ENCODE measurements around the gene ERCC3.

ERCC3 gene

DNA sequence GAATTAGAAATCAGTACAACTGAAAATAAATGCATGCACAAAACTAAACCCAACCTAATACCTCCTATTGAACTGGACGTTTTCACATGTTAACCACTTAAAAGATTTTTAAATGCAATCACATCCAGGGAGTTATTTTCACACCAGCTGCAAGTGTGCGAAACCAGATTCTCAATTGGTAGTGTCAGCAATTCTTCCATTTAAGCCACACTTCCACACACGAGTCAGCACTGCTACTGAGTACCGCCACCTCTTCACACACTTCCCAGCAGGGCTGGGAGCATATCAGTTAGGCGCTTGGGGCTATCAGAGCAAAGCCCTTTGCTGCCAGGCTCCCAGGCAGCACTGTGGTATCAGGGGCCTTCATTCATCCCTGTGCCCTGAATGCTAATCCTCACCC is 14.2 kb downstream of the ERCC3 start:
- peaks cover 8% of the 10 kb centered on the region for H3K9me3 Mint-ChIP-seq
- no peak overlapping the region for H3K4me3 Mint-ChIP-seq
- TF ChIP-seq, protein P1, sequence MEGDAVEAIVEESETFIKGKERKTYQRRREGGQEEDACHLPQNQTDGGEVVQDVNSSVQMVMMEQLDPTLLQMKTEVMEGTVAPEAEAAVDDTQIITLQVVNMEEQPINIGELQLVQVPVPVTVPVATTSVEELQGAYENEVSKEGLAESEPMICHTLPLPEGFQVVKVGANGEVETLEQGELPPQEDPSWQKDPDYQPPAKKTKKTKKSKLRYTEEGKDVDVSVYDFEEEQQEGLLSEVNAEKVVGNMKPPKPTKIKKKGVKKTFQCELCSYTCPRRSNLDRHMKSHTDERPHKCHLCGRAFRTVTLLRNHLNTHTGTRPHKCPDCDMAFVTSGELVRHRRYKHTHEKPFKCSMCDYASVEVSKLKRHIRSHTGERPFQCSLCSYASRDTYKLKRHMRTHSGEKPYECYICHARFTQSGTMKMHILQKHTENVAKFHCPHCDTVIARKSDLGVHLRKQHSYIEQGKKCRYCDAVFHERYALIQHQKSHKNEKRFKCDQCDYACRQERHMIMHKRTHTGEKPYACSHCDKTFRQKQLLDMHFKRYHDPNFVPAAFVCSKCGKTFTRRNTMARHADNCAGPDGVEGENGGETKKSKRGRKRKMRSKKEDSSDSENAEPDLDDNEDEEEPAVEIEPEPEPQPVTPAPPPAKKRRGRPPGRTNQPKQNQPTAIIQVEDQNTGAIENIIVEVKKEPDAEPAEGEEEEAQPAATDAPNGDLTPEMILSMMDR (IDR thresholded peaks at IDR 0.05; ENCODE audit: unreplicated experiment in 3 of 3) = no peak
- no peaks in the 10 kb centered on the region for H3K4me1 Mint-ChIP-seq
- H3K27ac Mint-ChIP-seq = no peak overlapping the region
- no peaks in the 10 kb centered on the region for H3K27me3 Mint-ChIP-seq (ENCODE audit: low read depth)
- peaks cover 95% of the 10 kb centered on the region for H3K36me3 Mint-ChIP-seq (ENCODE audit: low read depth)

DNA sequence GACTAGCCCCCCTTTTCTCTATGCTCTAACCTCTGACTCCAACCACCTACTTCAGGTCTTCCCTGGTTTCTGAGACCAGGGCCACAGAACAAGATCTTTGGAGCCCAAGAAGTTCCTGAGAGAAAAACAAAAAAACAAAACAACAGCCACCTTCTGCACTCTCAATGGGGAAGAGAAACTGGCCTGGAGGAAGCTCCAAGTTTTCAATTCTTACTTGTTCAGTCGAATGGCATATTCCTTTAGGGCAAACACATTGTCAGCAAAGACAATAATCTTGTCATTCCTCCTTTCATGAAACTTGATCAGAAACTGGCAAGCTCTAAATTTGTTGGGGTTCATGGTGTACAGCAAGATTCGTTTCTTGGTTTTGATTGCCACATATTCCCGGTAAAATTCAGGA is 15.0 kb downstream of the ERCC3 start:
- Mint-ChIP-seq H3K36me3 (ENCODE audit: low read depth) (peaks cover 90% of the 10 kb centered on the region), H3K9me3 (peaks cover 4% of the 10 kb centered on the region)
- TF ChIP-seq, protein P1 (IDR thresholded peaks at IDR 0.05; ENCODE audit: unreplicated experiment in 3 of 3) = no peak

DNA sequence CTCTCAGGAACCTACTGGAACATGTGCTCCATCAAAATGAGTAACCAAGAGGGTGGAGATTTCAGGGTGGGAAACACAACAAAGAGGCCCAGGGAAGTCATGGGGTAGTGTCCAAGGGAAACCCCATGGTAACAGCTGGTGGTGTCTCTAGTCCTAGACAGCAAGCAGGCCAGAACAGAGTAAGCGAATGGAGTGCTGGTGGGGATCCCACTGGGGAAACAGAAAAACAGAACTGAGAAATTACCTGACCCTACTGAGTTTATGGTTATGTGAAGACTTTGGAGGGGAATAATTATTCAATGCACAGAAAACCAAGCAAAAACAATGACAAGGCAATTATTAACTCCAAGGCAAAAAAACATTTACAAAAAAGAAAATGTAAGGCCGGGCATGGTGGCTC is 16.9 kb downstream of the ERCC3 start:
- Mint-ChIP-seq H3K4me1 (no peaks in the 10 kb centered on the region), H3K27ac (no peak overlapping the region), H3K27me3 (ENCODE audit: low read depth) (no peaks in the 10 kb centered on the region), H3K4me3 (no peak overlapping the region), H3K9me3 (no peaks in the 10 kb centered on the region), H3K36me3 (ENCODE audit: low read depth) (peaks cover 89% of the 10 kb centered on the region)
- TF ChIP-seq, protein P1 (IDR thresholded peaks at IDR 0.05; ENCODE audit: unreplicated experiment in 3 of 3) = no peak

More for the DNA sequence above, 15.0 kb downstream of the ERCC3 start:
- Mint-ChIP-seq H3K27me3 (ENCODE audit: low read depth) (no peaks in the 10 kb centered on the region), H3K27ac (no peak overlapping the region), H3K4me3 (no peak overlapping the region), H3K4me1 (no peaks in the 10 kb centered on the region)

DNA sequence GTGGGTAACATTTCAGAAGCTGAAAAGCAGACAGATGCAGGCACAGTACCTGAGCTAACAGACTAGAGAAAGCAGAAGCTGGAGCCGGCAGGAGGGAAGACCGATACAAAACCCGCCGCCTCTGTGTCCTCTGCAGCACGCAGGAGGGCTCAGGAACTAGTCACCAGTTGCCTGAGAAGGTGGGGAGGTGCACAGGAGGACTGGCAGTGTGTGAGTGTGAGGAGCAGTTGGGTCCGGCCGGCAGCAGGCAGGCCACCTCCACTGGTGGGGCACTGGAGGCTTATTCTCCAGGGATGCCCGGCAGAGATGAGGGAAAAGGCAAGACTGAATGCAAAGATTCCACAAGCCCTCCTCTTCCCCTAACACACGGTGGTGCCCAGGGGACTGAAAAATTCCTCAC is 18.2 kb downstream of the ERCC3 start:
- no peak overlapping the region for H3K27ac Mint-ChIP-seq
- H3K4me3 Mint-ChIP-seq = no peak overlapping the region
- H3K9me3 Mint-ChIP-seq = no peaks in the 10 kb centered on the region
- TF ChIP-seq, protein P1 (IDR thresholded peaks at IDR 0.05; ENCODE audit: unreplicated experiment in 3 of 3) = no peak
- H3K27me3 Mint-ChIP-seq (ENCODE audit: low read depth) = no peaks in the 10 kb centered on the region
- no peaks in the 10 kb centered on the region for H3K4me1 Mint-ChIP-seq
- peaks cover 86% of the 10 kb centered on the region for H3K36me3 Mint-ChIP-seq (ENCODE audit: low read depth)

DNA sequence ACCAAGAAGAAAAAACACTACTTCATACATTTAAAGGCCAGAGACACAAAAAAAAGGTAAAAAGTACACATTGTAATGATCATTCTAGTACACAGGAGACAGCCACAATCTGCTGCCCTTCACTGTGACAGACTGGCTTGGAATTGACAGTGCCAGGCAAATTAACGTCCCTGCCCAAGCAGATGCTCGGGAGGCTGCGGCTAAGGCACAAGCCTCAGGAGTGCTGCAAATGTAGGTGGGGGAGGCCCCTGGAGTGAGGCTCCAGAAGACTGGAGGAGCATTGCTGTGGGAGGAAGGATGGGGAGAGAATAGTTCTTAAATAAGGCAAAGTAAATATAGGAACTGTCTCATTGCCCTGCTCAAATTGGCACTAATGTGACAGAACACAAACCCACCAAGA is 18.6 kb downstream of the ERCC3 start:
- H3K4me1 Mint-ChIP-seq = no peaks in the 10 kb centered on the region
- no peaks in the 10 kb centered on the region for H3K27me3 Mint-ChIP-seq (ENCODE audit: low read depth)
- no peak overlapping the region for H3K4me3 Mint-ChIP-seq
- H3K9me3 Mint-ChIP-seq = peaks cover 2% of the 10 kb centered on the region
- H3K27ac Mint-ChIP-seq = no peak overlapping the region
- H3K36me3 Mint-ChIP-seq (ENCODE audit: low read depth) = peaks cover 86% of the 10 kb centered on the region
- TF ChIP-seq, protein P1 (IDR thresholded peaks at IDR 0.05; ENCODE audit: unreplicated experiment in 3 of 3) = no peak

DNA sequence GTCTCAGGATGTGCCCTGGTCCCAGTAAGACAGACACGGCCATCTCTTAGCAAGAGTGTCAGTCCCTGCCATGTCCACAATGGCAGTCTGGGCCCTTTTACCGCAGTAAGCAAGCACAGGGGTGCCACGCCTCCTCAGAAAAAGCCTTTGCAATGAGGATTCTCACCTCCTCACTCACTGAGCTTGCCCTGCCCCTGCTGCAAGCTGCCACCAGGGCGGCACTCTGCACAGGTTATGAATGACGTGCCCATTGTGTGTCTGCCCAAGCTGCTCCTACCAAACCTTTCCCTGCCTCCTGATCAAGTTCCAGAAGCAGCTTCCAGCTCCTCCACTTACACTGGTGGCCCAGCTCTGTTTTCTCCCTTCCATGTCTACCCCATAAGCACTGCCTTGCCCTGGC is 23.3 kb downstream of the ERCC3 start:
- H3K4me1 Mint-ChIP-seq = no peaks in the 10 kb centered on the region
- no peak overlapping the region for H3K27ac Mint-ChIP-seq
- peaks cover 85% of the 10 kb centered on the region for H3K36me3 Mint-ChIP-seq (ENCODE audit: low read depth)
- H3K9me3 Mint-ChIP-seq = peaks cover 17% of the 10 kb centered on the region
- no peak overlapping the region for H3K4me3 Mint-ChIP-seq
- no peaks in the 10 kb centered on the region for H3K27me3 Mint-ChIP-seq (ENCODE audit: low read depth)
- TF ChIP-seq, protein P1 (IDR thresholded peaks at IDR 0.05; ENCODE audit: unreplicated experiment in 3 of 3) = no peak

Data from nephron (organoid).